GM19395 (cell line): ENCODE measurements around the gene MT1H.
"Not testable (repeated sequence)": the region's sequence is repeated elsewhere in the genome, so short reads cannot be mapped to it uniquely, and the experiment has no call there.

ENCODE experiments used
- ATAC-seq: cut with Tn5 transposase; IDR thresholded peaks from one replicate; pipeline ENCODE4 v1.9.1; 2021; ENCODE audit warnings: mild to moderate bottlenecking, moderate library complexity; ENCODE audit not compliant: unreplicated experiment

The MT1H gene

DNA sequence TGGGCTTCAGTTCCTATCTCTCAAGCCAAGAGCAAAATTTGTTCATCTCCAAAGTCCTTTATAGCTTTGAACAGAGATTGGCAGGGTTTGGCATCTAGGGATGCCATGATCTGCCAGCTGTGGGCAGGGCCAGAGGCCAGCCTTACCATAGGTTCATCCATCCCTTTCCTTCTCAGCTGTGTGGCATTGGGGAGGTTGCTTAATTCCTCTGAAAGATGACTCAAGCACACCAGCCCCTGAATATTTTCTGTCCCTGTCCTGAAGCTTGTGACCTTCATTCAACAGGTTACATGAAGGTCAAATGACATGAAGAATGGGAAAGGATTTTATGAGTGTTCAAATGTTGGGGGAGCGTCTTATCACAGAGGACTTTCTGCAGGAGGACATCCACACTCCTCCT, 5.1 kb upstream of the MT1H start:
- no peak for ATAC-seq

DNA sequence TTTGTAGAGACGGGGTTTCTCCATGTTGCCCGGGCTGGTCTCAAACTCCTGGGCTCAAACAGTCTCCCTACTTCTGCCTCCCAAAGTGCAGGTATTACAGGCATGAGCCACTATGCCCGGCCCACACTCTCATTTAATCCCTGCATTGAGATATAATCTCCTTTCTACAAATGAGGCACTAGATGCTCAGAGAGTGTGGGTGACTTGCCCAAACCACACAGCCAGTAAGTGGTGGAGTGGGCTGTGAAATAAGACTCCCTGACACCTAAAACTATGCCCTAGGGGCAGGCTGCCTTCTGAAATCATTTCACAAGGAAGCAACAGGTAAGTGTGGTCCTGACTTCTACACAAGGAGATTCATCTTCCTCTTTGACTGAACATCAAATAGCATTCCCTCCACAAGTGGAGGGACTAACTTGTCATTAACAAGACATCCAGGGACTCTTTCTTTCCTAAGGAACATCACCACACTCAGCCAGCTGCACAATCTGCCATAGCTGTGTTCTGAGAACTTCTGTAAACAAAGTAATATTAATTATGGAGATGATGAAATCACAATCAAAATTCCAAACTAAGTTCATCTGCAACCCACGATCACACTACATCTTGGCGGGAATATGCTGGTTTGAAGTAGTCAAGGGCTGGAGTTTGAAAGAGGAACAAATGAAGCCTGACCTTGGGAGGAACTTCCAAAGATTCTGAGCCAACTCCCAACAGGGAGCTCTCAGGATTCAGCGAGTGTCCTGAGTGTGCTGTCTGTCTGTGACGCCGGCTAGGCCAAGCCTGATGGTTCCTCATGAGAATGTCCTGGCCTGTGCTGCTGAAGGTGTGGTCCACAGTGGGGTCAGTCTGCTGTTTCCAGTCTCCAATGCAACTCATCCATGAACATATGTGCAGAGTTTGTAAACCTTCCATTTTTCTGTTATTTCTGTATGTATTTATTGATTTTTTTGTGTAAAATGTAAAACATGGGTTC, 4.0 kb upstream of the MT1H start:
- not testable (repeated sequence) for ATAC-seq

- no peak for ATAC-seq
Measured at GRCh38 chr16:56667581-56668571, 1.7 kb upstream of the MT1H start, which contains the start of gene MT1G. MT1G (minus strand) TSS chr16:56668065; CDS start chr16:56667993, 72 bp downstream.

GRCh38 chr16:56669840-56670619, 416 bp downstream of the MT1H start:
- no peak for ATAC-seq

- ATAC-seq = no peak
Measured at GRCh38 chr16:56670620-56670934, 963 bp downstream of the MT1H start.

- ATAC-seq = not testable (repeated sequence)
Measured at GRCh38 chr16:56671691-56672090, 2.1 kb downstream of the MT1H start.

- not testable (repeated sequence) for ATAC-seq
Measured at GRCh38 chr16:56672171-56672570, 2.6 kb downstream of the MT1H start.

DNA sequence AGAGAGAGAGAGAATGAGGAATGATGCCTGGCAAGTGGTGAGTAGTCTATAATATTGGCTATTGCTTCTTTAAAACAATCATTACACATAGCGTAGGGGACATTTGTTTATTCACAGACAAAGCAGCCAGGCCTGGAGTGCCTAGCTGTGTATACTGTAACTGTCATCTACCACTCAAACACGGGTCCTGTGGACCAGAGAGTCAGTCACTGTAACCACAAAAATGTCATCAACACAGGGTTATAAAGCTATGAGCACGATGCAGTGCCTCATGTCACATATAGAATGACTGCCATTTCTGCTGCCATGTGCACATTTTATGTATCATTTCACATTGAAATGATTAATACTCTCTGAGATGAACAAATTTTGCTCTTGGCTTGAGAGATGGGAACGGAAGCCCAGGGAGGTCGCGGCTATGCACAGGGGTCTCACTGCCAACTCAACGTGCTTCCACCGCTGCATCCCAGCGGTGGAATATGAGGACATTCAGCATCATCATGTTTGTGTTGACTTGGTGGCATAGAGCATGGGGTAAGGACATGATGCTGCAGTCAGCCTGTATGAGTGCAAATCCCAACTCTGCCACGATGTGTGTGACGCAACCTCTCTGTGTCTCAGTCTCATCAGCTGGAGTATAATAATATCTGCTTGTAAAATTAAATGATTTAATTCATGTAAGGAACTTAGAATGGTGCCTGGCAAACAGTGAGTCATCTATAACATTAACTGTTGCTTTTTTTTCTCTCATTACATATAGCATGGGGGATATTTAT, 3.3 kb downstream of the MT1H start:
- no peak for ATAC-seq

- no peak for ATAC-seq
Measured at GRCh38 chr16:56673921-56674320, 4.3 kb downstream of the MT1H start.

DNA sequence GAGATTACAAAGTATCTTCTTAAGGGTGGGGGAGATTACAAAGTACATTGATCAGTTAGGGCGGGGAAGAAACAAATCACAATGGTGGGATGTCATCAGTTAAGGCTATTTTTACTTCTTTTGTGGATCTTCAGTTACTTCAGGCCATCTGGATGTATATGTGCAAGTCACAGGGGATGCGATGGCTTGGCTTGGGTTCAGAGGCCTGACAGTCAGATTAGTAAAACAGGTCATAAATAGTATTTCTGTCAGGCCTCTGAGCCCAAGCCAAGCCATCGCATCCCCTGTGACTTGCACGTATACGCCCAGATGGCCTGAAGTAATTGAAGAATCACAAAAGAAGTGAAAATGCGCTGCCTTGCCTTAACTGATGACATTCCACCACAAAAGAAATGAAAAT, 5.0 kb downstream of the MT1H start:
- not testable (repeated sequence) for ATAC-seq

DNA sequence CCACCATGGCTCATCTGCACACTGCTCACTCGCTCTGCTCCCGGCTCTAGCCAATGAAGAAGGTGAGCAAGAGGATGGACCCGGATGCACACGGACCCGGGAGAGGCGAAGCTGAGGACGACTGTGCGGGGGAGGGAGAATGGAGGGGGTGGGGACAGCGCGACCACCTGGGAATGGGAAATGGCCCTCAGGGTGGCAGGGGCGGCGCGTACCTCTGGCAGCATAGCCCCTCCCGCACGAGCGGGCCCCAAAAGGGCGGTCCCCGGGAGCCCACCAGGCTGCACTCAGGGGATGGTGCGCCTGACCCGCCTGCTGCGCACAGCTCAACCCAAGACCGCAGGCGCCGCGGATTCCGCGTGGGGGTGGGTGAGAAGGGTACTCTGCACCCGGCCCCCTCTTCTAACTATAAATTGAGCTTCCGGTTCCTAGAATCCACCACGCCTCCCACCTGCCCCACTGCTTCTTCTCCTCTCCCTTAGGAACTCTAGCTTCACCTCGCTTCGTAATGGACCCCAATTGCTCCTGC, 6.1 kb downstream of the MT1H start:
- no peak for ATAC-seq

DNA sequence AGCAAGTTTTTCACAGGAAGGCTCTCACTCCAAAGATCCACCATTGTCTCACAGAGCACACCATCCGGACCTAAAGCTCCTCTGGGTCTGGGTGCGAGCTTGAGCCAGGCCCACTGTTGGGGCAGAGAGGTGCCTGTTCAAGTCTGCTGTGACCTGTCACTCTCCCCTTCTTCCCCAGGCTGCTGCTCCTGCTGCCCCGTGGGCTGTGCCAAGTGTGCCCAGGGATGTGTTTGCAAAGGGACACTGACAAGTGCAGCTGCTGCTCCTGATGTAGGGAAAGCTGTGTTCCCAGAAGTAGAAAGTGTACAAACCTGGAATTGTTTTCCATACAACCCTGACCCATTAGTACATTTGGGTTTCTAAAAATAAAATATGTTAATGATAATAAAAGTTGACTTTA, 7.9 kb downstream of the MT1H start:
- no peak for ATAC-seq

GRCh38 chr16:56679078-56679730, 9.6 kb downstream of the MT1H start:
- no peak for ATAC-seq

- no peak for ATAC-seq
Measured at GRCh38 chr16:56679818-56680217, 10.2 kb downstream of the MT1H start.

- ATAC-seq = peak; percentile 95
Measured at GRCh38 chr16:56681939-56682702, 12.5 kb downstream of the MT1H start, which contains the start of gene MT1X. MT1X (plus strand) TSS chr16:56682470; CDS start chr16:56682541, 71 bp downstream.

DNA sequence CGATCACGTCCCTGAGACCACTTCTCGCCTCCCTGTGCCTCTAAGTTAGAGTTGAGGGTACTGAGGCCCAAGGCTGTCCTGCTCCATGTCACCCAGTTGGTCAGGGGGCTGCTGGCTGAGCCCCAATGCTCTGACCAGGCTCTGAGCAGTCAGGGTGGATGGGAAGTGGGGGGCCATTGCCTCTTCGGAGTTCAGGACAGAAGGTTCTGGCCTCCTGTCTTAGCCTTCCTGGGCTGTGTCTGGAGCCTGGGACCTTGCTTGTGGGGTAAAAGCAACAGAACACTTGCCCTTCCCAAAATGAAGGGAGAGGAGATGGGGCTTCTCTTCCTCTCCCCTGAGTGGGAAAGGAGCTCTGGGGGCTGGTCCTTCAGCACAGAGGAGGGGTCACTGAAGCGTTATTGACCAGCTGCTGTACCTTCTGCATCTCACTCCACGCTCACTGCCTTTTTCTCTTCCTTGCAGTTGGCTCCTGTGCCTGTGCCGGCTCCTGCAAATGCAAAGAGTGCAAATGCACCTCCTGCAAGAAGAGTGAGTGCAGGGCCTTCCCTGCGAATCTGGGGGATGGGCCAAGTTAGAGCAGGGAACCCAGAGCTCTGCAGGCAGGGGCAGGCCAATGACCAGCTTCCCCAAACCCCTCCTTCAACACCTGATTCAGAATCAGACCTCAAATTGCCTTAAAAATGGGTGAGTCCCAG, 13.2 kb downstream of the MT1H start:
- ATAC-seq = peak; percentile 14

DNA sequence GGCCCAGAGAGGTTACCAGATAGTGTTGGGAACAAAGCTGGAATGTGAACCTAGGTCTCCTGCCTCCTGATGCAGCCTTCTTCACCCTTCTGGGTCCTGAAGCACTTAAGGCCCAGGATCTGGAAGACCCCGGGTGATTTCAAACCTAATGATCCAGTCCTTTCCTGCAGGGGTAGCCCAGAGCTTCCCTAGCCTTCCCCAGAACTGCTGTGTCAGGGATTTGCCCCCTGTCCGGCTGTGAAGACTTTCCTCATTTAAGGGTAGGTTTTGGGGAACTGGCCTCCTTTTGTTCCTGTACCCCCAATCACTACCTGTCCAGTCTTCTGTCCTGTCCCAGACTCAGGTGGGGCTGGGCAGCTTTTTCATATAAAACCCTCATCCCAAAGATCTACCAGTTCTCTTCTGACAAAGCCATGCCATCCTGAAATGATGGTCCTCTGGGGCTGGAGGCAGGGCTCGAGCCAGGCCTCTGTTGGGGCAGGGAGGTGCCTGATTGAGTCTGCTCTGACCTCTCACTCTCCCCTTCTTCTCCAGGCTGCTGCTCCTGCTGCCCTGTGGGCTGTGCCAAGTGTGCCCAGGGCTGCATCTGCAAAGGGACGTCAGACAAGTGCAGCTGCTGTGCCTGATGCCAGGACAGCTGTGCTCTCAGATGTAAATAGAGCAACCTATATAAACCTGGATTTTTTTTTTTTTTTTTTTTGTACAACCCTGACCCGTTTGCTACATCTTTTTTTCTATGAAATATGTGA, 14.0 kb downstream of the MT1H start:
- ATAC-seq = no peak
